GM06990 (cell line): ENCODE measurements around the gene COL4A5.
A peak's percentile ranks its signal among the peaks of the same experiment; 100 is the strongest.

ENCODE experiments used
- DNase-seq: peaks from one replicate; pipeline ENCODE4 v3.0.0-alpha.2; 2011; ENCODE audit not compliant: insufficient read length; ENCODE audit errors: extremely low read depth
- H3K27me3 ChIP-seq: replicated peaks from 2 replicates; pipeline ENCODE4 v1.6.0; 2011; ENCODE audit warnings: low read length; ENCODE audit not compliant: control insufficient read depth, insufficient read depth
- H3K36me3 ChIP-seq: 2 replicates; pipeline ENCODE4 v1.5.1; 2011; ENCODE audit warnings: low read length; ENCODE audit not compliant: control insufficient read depth, insufficient read depth
- H3K4me3 ChIP-seq: replicated peaks from 2 replicates; pipeline ENCODE4 v1.5.1; 2011; ENCODE audit warnings: low read depth, mild to moderate bottlenecking, control low read depth, low read length
- TF ChIP-seq, protein P1 (sequence below): IDR thresholded peaks from 2 replicates; pipeline ENCODE4 v1.5.1; 2011; ENCODE audit warnings: low read length, control low read depth, mild to moderate bottlenecking, inconsistent platforms; ENCODE audit not compliant: insufficient read depth, poor library complexity, severe bottlenecking

COL4A5 gene

DNA sequence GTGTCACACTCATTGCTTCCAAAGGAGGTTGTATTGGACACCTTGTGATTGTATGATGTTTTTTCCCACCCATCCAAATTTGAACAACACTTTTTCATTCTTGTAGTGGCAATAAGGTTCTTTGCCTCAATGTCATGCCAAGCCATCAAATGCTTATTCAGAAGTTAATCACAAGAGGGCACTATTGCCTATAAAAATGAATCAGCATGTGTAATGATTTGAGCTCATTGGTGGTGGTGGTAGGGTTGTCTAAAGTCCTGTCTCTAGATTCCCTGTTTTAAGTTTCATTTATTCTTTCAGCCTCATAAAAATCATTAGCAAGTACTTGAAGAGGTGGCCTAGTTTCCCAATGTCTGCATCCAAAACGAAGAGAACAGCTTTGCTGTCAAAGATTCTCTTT lies 259.7 kb downstream of the COL4A5 start:
- TF ChIP-seq, protein P1, sequence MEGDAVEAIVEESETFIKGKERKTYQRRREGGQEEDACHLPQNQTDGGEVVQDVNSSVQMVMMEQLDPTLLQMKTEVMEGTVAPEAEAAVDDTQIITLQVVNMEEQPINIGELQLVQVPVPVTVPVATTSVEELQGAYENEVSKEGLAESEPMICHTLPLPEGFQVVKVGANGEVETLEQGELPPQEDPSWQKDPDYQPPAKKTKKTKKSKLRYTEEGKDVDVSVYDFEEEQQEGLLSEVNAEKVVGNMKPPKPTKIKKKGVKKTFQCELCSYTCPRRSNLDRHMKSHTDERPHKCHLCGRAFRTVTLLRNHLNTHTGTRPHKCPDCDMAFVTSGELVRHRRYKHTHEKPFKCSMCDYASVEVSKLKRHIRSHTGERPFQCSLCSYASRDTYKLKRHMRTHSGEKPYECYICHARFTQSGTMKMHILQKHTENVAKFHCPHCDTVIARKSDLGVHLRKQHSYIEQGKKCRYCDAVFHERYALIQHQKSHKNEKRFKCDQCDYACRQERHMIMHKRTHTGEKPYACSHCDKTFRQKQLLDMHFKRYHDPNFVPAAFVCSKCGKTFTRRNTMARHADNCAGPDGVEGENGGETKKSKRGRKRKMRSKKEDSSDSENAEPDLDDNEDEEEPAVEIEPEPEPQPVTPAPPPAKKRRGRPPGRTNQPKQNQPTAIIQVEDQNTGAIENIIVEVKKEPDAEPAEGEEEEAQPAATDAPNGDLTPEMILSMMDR = peak; percentile 50
- peak; percentile 12 for DNase-seq
- Histone ChIP-seq H3K4me3 (no peak overlapping the region), H3K36me3 (no peaks in the 10 kb centered on the region), H3K27me3 (no peaks in the 10 kb centered on the region)

DNA sequence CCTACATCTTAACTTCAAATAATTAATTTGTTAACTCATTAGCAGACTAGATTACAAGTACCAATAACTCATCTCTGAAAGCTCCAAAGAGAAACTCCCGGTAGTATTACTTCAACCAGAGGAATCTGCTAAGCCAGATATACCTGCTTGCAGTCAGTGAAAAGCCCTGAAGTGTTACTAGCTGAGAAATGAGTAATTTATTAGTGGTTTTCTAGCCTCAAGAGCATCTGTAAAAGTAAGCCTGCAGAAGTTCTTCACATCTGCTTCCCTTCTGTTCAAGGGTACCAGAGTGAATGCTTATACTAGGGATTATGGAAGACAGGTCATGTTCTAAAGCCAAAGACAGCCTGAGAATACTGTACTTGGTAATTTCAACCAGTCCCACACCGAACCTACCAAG lies 262.0 kb downstream of the COL4A5 start:
- H3K27me3 ChIP-seq = no peaks in the 10 kb centered on the region
- TF ChIP-seq, protein P1 = no peak

DNA sequence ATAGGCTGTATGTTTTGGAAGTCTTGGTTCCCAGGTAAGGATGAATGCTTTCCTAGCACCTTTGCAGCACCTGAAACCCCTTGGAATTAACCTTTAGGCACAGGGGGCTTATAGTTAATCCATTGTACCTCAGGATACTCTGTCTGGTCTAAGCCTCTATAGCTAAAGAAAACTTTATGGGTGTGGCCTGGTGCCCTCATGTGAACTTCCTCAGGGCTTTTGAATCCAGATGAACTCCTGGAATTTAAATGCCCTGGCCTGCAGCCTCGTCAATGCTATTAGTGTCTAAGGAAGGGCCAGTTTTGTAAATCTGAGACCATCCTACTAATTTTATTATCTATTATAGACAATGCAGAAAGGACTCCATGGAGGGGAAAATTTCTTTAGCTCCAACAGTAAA lies 262.9 kb downstream of the COL4A5 start:
- H3K4me3 ChIP-seq = no peak overlapping the region
- no peaks in the 10 kb centered on the region for H3K27me3 ChIP-seq
- TF ChIP-seq, protein P1 = no peak
- H3K36me3 ChIP-seq = no peaks in the 10 kb centered on the region
- DNase-seq = no peak

More for the DNA sequence above, 262.0 kb downstream of the COL4A5 start:
- DNase-seq = no peak
- Histone ChIP-seq H3K4me3 (no peak overlapping the region), H3K36me3 (no peaks in the 10 kb centered on the region)

DNA sequence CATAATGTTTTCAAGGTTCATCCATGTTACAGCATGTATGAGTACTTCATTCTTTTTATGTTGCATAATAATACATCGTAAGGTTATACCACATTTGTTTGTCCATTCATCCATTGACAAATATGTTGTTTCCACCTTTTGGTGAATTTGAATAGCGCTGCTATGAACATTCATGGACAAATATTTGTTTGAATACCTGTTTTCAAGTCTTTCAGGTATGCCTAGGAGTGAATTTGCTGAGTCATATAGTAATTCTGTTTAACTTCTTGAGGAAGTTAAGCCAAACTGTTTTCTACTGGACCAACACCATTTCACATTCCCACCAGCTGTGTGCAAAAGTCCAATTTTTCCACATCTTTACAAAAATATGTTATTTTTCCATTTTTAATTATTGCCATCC lies 265.2 kb downstream of the COL4A5 start:
- Histone ChIP-seq H3K27me3 (no peaks in the 10 kb centered on the region), H3K36me3 (no peaks in the 10 kb centered on the region), H3K4me3 (no peak overlapping the region)
- DNase-seq = no peak
- TF ChIP-seq, protein P1 = no peak

DNA sequence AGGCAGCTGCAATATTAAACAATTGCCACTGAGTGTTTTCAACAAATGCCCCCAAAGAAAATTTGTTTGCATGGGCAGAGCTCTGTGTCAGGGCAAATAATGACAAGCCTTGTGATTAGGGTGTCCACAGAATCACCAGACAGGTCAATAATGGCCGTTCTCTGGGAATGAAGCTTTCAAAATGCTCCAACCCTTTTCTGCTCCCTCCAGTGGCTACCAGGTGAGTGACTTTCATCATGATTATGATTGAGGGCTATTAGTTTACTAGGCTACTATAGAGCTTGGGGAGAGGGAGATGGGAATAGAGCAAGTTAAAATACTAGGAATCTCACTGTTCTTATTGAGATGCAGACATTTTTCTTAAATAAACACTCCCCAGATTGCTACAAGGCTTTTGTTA lies 273.2 kb downstream of the COL4A5 start:
- TF ChIP-seq, protein P1 = no peak
- no peaks in the 10 kb centered on the region for H3K36me3 ChIP-seq
- H3K27me3 ChIP-seq = no peaks in the 10 kb centered on the region
- no peak for DNase-seq
- no peak overlapping the region for H3K4me3 ChIP-seq

DNA sequence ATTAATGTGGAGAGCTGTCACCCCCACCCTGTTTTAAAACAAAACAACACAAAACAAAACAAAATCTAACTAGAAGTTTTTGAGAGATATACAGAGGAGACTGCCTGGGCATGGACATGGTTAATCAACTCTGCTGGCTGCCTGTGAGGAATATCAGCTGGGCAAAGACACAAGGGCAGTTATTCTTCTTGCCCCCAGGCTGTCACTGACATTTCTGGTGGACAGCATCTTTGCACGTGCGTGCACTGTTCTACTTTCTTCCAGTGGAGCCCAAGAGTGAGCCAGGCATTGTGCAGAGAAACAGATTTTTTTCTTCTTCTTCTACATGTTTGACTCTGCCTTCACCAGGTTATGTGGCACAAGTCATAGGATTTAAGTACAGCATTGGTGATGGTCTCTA lies 282.9 kb downstream of the COL4A5 start:
- TF ChIP-seq, protein P1 = no peak
- no peak for DNase-seq
- H3K36me3 ChIP-seq = no peaks in the 10 kb centered on the region
- H3K4me3 ChIP-seq = no peak overlapping the region
- H3K27me3 ChIP-seq = no peaks in the 10 kb centered on the region
